K562 (cell line): ENCODE data around the gene A1BG. TPM values are rescaled to one million over a fixed set of nuclear protein-coding genes. Genes with fewer than 3 reads are reported as not detected.

Experiments
- ATF1 ChIP-seq, 2 experiments: fragments of 450-650 bp in 1 of 2; IDR thresholded peaks; 2 replicates each; pipeline ENCODE4 v1.6.1; 2016; ENCODE audit warnings: missing compliant biosample characterization in 1 of 2, missing genetic modification characterization in 1 of 2
- CEBPB ChIP-seq: fragments of 450-650 bp; IDR thresholded peaks from 2 replicates; pipeline ENCODE4 v1.6.1; 2016; ENCODE audit warnings: missing genetic modification characterization, missing compliant biosample characterization
- HDAC2 ChIP-seq: fragments of 450-650 bp; IDR thresholded peaks from 2 replicates; pipeline ENCODE4 v1.6.1; 2016; ENCODE audit warnings: mild to moderate bottlenecking
- HDGF ChIP-seq: fragments of 450-650 bp; IDR thresholded peaks from 2 replicates; pipeline ENCODE4 v1.6.1; 2016
- HNRNPL ChIP-seq: fragments of 200-400 bp; formaldehyde crosslinking; IDR thresholded peaks from 2 replicates; pipeline ENCODE4 v1.6.1; 2017; ENCODE audit warnings: low read depth, mild to moderate bottlenecking, low read length
- KLF1 ChIP-seq: fragments of 450-650 bp; IDR thresholded peaks from 2 replicates; pipeline ENCODE4 v1.6.1; 2016; ENCODE audit warnings: missing genetic modification characterization, missing compliant biosample characterization
- LCOR ChIP-seq: sonication (generic); formaldehyde crosslinking; IDR thresholded peaks from 2 replicates; pipeline ENCODE4 v1.8.0; 2022; ENCODE audit warnings: mild to moderate bottlenecking, missing genetic modification reagents
- MITF ChIP-seq: IDR thresholded peaks from 2 replicates; pipeline ENCODE4 v1.6.1; 2014; ENCODE audit warnings: antibody characterized with exemption
- NCOA6 ChIP-seq: fragments of 450-650 bp; IDR thresholded peaks from 2 replicates; pipeline ENCODE4 v1.6.1; 2017; ENCODE audit warnings: mild to moderate bottlenecking
- TAL1 ChIP-seq: fragments of 450-650 bp; IDR thresholded peaks from 2 replicates; pipeline ENCODE4 v1.6.1; 2016; ENCODE audit warnings: mild to moderate bottlenecking
- THAP7 ChIP-seq: fragments of 250-450 bp; sonication (Bioruptor Pico); IDR thresholded peaks from 2 replicates; pipeline ENCODE4 v1.5.0; 2021
- XRCC5 ChIP-seq: fragments of 200-400 bp; formaldehyde crosslinking; IDR thresholded peaks from 2 replicates; pipeline ENCODE4 v1.6.1; 2017; ENCODE audit warnings: low read depth, mild to moderate bottlenecking, low read length
- ZBTB40 ChIP-seq, 2 experiments: fragments of 450-650 bp in 1 of 2; sonication (generic) in 1 of 2; formaldehyde crosslinking in 1 of 2; IDR thresholded peaks; 2 replicates each; pipeline versions ENCODE4 v1.7.1 to v1.9.0; 2016 to 2022; ENCODE audit warnings: inconsistent platforms in 1 of 2, mild to moderate bottlenecking in 1 of 2, missing genetic modification reagents in 1 of 2
- ZFP1 ChIP-seq: fragments of 450-650 bp; formaldehyde crosslinking; IDR thresholded peaks from 2 replicates; pipeline ENCODE4 v1.4.0; 2020; ENCODE audit warnings: mild to moderate bottlenecking, mixed read lengths
- ZNF24 ChIP-seq: fragments of 450-650 bp; IDR thresholded peaks from 2 replicates; pipeline ENCODE4 v1.6.1; 2016
- ZNF655 ChIP-seq: fragments of 250-450 bp; sonication (Bioruptor Pico); IDR thresholded peaks from 2 replicates; pipeline ENCODE4 v1.5.0; 2021
- polyA plus RNA-seq, 8 experiments: library from polyadenylated mRNA; depleted of rRNA in 4 of 8; stranded (reverse) in 5 of 8; unstranded in 3 of 8; fragments of >200 nt; fragmentation: Nextera tagmentation in 2 of 8; fragmentation: Illumina TruSeq in 1 of 8; extraction: Ambion mirVana in 2 of 8; extraction: Trizol in 1 of 8; gene quantifications; 2 replicates each; pipeline versions ENCODE4 v1.2.1 to v1.2.3, GENCODE V29; 2011 to 2014; ENCODE audit warnings: inconsistent platforms in 1 of 8, missing spikeins in 1 of 8
- total RNA-seq, 7 experiments: library from RNA; depleted of rRNA in 6 of 7; stranded (reverse); fragments of >200 nt in 6 of 7; fragmentation: Illumina TruSeq in 2 of 7; extraction: Trizol in 2 of 7; gene quantifications; 2 replicates each; pipeline versions ENCODE4 v1.2.1 to v1.2.3, GENCODE V29; 2011 to 2021; ENCODE audit warnings: low replicate concordance in 1 of 7

The A1BG gene
- total and polyA plus RNA-seq, 9 of the 15 experiments (the other 6 are each of a cell fraction or from before 2014, with no cell fraction given) = 0.10 to 19.8 (median 2.6) TPM

GRCh38 chr19:58386576-58387337, 33.5 kb upstream of the A1BG start, which contains the start of gene RPS5 (continued):
- TF ChIP-seq LCOR (peak; percentile 83), ZFP1 (CRISPR knock-in tag) (no peak), THAP7 (CRISPR knock-in tag) (peak; percentile 14; the same call in 1 of the 2 replicates), TAL1 (no peak), NCOA6 (no peak), HNRNPL (peak; percentile 71; the same call in 1 of the 2 replicates), KLF1 (tag) (peak; percentile 35; the same call in 1 of the 2 replicates), ATF1 (CRISPR knock-in tag; IDR thresholded peaks at IDR 0.05) (no peak; the same call in 1 of the 2 replicates), ATF1 (tag; IDR thresholded peaks at IDR 0.05) (peak; percentile 95), XRCC5 (no peak), MITF (0 out of 2 replicates have a peak, but pooled peaks have one; percentile 21), ZBTB40 (IDR thresholded peaks at IDR 0.05) (peak; percentile 97), ZBTB40 (CRISPR knock-in tag; IDR thresholded peaks at IDR 0.05) (peak; percentile 56; the same call in 1 of the 2 replicates), ZNF655 (CRISPR knock-in tag) (0 out of 2 replicates have a peak, but pooled peaks have one; percentile 41), ZNF24 (0 out of 2 replicates have a peak, but pooled peaks have one; percentile 21), CEBPB (peak; percentile 80), HDGF (no peak), HDAC2 (peak; percentile 71; the same call in 1 of the 2 replicates)
